AG08395 (cell line): Measurements from ENCODE around the gene EMP1.

ENCODE experiments used
- DNase-seq: peaks from one replicate; pipeline ENCODE4 v3.0.0; 2012; ENCODE audit warnings: mixed read lengths, low spot score

EMP1 gene

GRCh38 chr12:13196130-13196921, at the start of gene EMP1:
Gene EMP1 (plus strand): TSS chr12:13196726. CDS start chr12:13211511, 14,785 bp downstream.
- peak; percentile 90 for DNase-seq

GRCh38 chr12:13147688-13148484, 48.6 kb upstream of the EMP1 start:
- no peak for DNase-seq

GRCh38 chr12:13148485-13148847, 48.1 kb upstream of the EMP1 start:
- DNase-seq = no peak

- DNase-seq = no peak
These were observed 47.1 kb upstream of the EMP1 start for GRCh38 chr12:13149411-13149810.

- peak; percentile 76 for DNase-seq
These were observed 44.2 kb upstream of the EMP1 start for GRCh38 chr12:13152281-13152680.

GRCh38 chr12:13152756-13153155, 43.8 kb upstream of the EMP1 start:
- DNase-seq = no peak

- no peak for DNase-seq
These were observed 43.3 kb upstream of the EMP1 start for GRCh38 chr12:13153180-13153579.

- DNase-seq = no peak
These were observed 42.4 kb upstream of the EMP1 start for GRCh38 chr12:13154027-13154538.

- DNase-seq = no peak
These were observed 41.7 kb upstream of the EMP1 start for GRCh38 chr12:13154831-13155230.

- no peak for DNase-seq
These were observed 40.2 kb upstream of the EMP1 start for GRCh38 chr12:13156277-13156676.

- no peak for DNase-seq
These were observed 35.4 kb upstream of the EMP1 start for GRCh38 chr12:13161172-13161571.

- DNase-seq = no peak
These were observed 33.6 kb upstream of the EMP1 start for GRCh38 chr12:13162904-13163303.

- DNase-seq = no peak
These were observed 32.5 kb upstream of the EMP1 start for GRCh38 chr12:13163868-13164635.

GRCh38 chr12:13164921-13165616, 31.5 kb upstream of the EMP1 start:
- DNase-seq = no peak

GRCh38 chr12:13165617-13166041, 30.9 kb upstream of the EMP1 start:
- DNase-seq = peak; percentile 66

GRCh38 chr12:13167226-13167625, 29.3 kb upstream of the EMP1 start:
- DNase-seq = no peak

- DNase-seq = no peak
These were observed 28.6 kb upstream of the EMP1 start for GRCh38 chr12:13167906-13168305.

GRCh38 chr12:13169272-13169671, 27.3 kb upstream of the EMP1 start:
- DNase-seq = no peak

GRCh38 chr12:13170892-13171490, 25.5 kb upstream of the EMP1 start:
- DNase-seq = peak; percentile 24

GRCh38 chr12:13171921-13172859, 24.3 kb upstream of the EMP1 start:
- DNase-seq = peak; percentile 72
